ENCODE measurements around the gene MRPS7. TPM values are rescaled to one million over a fixed set of nuclear protein-coding genes. Genes with fewer than 3 reads are reported as not detected.
A peak's percentile ranks its signal among the peaks of the same experiment; 100 is the strongest.

Gene MRPS7
- total RNA-seq, 1 donor from 2014 or later, result 45.3 TPM

DNA sequence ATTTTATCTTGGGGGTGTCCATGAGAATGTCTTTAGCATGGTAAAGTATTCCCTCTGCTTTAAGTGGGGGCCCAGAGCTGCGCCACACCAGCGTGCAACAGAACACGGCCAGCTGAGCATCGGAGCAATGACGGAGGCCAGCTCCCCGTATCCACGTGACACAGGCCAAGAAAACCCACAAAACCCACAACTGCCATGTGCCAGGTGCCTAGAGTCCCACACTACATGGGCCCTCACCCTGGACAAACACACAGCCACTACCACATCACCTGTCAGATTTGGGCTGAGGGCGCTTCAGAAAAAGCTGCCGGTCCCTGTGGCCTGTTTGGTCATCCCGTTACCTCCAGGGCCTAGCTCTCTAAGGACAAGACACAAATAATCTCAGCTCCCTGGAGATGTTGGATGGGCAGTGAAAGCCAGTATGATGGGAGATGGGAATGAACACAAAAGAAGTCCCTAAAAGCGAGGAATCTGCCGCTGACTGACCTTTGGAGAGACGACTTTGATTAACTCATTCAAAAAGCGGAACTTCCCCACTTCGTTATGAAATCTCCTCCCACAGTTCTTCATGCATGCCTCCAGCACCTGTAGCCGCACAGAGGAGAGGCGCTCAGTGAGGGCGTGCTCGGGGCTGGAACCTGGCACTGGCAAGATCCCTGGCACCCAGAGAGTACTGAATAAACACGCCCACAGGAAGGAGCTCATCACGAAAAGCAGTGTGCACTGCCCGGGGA is 17.4 kb upstream of the MRPS7 start:
- Mint-ChIP-seq H3K9me3 (no peaks in the 10 kb centered on the region), H3K4me3 (no peak overlapping the region), H3K36me3 (peaks cover 20% of the 10 kb centered on the region), H3K4me1 (no peaks in the 10 kb centered on the region), H3K27me3 (ENCODE audit: low read depth) (no peaks in the 10 kb centered on the region), H3K27ac (no peak overlapping the region)
- TF ChIP-seq, protein P1, sequence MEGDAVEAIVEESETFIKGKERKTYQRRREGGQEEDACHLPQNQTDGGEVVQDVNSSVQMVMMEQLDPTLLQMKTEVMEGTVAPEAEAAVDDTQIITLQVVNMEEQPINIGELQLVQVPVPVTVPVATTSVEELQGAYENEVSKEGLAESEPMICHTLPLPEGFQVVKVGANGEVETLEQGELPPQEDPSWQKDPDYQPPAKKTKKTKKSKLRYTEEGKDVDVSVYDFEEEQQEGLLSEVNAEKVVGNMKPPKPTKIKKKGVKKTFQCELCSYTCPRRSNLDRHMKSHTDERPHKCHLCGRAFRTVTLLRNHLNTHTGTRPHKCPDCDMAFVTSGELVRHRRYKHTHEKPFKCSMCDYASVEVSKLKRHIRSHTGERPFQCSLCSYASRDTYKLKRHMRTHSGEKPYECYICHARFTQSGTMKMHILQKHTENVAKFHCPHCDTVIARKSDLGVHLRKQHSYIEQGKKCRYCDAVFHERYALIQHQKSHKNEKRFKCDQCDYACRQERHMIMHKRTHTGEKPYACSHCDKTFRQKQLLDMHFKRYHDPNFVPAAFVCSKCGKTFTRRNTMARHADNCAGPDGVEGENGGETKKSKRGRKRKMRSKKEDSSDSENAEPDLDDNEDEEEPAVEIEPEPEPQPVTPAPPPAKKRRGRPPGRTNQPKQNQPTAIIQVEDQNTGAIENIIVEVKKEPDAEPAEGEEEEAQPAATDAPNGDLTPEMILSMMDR (IDR thresholded peaks at IDR 0.05; ENCODE audit: unreplicated experiment), result no peak
- DNase-seq (ENCODE audit: low spot score in 2 of 2, unreplicated experiment in 2 of 2), result no peak

DNA sequence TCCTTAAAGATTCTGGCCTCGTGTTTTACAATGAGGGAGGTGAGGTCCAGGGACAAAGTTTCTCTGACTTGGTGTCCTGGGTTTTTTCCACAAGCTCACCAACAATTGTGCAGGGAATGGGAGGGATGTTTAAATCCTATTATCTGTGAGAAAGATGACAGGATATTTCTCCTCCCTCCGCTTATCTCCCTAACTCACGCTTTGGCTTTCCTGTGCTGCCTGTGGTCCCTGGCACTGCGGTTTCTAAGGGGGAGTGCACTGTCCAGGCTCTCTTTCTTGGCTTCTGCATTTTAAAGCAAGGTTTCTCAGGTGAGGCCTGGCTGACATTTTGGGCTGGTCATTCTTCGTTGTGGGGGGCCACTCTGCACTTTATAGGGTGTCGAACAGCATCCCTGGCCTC is 16.7 kb upstream of the MRPS7 start:
- Mint-ChIP-seq H3K4me3 (no peak overlapping the region), H3K27ac (no peak overlapping the region), H3K36me3 (peaks cover 20% of the 10 kb centered on the region), H3K27me3 (ENCODE audit: low read depth) (no peaks in the 10 kb centered on the region), H3K4me1 (no peaks in the 10 kb centered on the region), H3K9me3 (no peaks in the 10 kb centered on the region)
- TF ChIP-seq, protein P1 (IDR thresholded peaks at IDR 0.05; ENCODE audit: unreplicated experiment), result no peak
- no peak for DNase-seq (ENCODE audit: low spot score in 2 of 2, unreplicated experiment in 2 of 2)

DNA sequence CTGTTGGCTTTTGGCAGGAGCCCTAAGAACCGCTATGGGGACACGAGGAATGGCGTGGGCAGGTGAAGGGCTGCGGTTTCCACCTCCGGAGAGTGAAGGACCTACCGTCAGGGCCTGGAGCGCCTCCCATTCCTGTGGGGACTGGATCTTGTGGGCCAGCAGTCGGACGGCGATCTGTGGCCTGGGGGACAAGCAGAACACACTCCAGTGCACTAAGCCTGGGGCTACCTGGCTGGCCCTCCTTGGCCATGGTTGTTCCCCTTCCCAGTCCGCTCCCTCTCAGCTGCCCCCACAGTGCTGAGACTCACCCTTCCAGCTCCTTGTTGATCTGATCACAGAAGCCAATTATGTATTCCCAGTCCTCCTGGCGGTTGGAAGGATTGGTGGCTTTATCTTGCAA is 15.3 kb upstream of the MRPS7 start:
- no peaks in the 10 kb centered on the region for H3K27me3 Mint-ChIP-seq (ENCODE audit: low read depth)
- peaks cover 16% of the 10 kb centered on the region for H3K36me3 Mint-ChIP-seq
- no peaks in the 10 kb centered on the region for H3K9me3 Mint-ChIP-seq
- TF ChIP-seq, protein P1 (IDR thresholded peaks at IDR 0.05; ENCODE audit: unreplicated experiment), result no peak
- H3K4me1 Mint-ChIP-seq, result no peaks in the 10 kb centered on the region
- no peak for DNase-seq (ENCODE audit: low spot score in 2 of 2, unreplicated experiment in 2 of 2)
- H3K4me3 Mint-ChIP-seq, result no peak overlapping the region
- no peak overlapping the region for H3K27ac Mint-ChIP-seq

DNA sequence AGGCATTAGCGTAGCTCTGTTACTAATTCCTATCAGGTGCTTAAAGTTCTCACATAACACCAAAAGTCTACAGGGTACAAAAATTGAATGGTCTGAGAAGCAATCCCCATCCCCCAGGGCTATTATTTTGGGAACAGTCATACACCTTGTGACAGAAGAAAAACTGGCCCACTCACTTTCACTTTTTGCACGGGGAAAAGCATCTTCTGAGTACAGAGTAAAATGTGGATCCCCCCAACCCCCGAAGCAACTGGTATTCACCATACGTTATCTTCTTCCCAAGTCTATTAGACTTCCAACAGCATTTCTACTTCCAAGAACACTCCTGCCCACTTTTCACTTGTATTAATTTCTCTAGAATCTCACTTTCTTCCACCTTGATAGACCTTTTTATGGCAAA is 12.1 kb upstream of the MRPS7 start:
- Mint-ChIP-seq H3K27me3 (ENCODE audit: low read depth) (no peaks in the 10 kb centered on the region), H3K4me1 (no peaks in the 10 kb centered on the region), H3K27ac (peak overlapping the region; percentile 4), H3K36me3 (peaks cover 8% of the 10 kb centered on the region), H3K4me3 (no peak overlapping the region), H3K9me3 (no peaks in the 10 kb centered on the region)
- TF ChIP-seq, protein P1 (IDR thresholded peaks at IDR 0.05; ENCODE audit: unreplicated experiment), result no peak
- DNase-seq (ENCODE audit: low spot score in 2 of 2, unreplicated experiment in 2 of 2), result no peak

DNA sequence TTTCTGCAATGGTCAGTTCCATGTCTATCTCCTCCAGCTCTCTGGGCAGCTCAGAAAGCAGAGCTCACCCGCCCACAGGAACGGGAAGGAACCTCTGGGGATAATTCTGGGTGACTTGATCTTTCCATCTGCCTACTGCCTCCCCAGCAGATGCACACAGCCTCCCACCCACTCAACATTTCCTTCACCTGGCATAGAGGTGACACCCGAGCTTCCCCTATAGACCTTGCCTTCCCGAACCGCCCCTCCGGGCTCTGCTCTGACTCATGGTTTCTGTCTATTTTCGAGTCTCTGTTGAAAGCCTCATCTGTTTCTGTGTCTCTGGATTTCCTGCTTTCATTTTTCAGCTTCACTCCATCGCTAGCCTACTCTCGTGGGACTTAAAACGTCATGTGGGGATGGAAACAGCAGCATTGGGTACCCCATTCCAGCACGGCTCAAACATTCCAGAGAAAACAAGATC is 11.6 kb upstream of the MRPS7 start:
- H3K27me3 Mint-ChIP-seq (ENCODE audit: low read depth), result no peaks in the 10 kb centered on the region
- no peak overlapping the region for H3K4me3 Mint-ChIP-seq
- peaks cover 7% of the 10 kb centered on the region for H3K36me3 Mint-ChIP-seq
- H3K9me3 Mint-ChIP-seq, result no peaks in the 10 kb centered on the region
- peak overlapping the region; percentile 4 for H3K27ac Mint-ChIP-seq
- DNase-seq (ENCODE audit: low spot score in 2 of 2, unreplicated experiment in 2 of 2), result no peak
- H3K4me1 Mint-ChIP-seq, result no peaks in the 10 kb centered on the region
- TF ChIP-seq, protein P1 (IDR thresholded peaks at IDR 0.05; ENCODE audit: unreplicated experiment), result no peak

Data from mesothelial cell of epicardium (in vitro differentiated cells).